ENCODE measurements around the gene F2R.

Gene F2R

DNA sequence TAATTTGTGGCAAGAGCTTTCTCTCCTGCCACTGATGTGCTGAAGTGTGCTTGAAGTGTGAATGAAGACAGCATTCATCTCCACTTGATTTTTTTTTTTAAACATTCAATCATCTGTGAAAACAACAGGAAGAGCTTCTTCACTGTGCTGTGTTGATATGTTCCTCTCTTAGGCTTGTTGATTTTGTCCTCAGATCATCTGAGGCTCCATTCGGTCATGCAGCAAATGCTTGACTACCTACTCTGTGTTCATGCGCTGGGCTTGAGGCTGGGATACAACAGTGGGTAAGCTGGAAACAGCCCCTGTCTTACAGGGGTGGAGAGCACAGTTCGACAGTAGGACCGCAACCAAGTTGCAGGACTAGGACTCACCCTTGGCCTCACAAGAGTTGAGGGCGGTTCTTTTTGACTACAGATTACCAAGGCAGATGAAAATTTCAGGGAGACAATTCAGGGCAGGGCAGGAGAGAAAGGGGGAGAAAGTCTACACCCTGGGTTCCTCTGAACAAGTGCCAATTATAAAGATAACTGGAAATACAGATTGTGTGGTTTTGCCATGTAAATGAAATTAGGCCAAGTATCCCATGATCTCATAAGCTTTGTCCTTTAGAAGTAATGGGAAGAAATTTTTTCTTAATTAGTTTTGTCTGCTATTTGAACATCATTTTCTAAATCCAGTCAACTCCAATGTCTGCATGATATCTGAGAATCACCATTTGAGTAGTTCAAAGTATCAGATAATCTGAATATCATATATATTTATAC, 31.0 kb upstream of the F2R start:
- TF ChIP-seq POLR2A (IDR thresholded peaks at IDR 0.05; ENCODE audit: low read length), result no peak
- TF ChIP-seq GATA1 (IDR thresholded peaks at IDR 0.05; ENCODE audit: low read depth, low read length), result no peak
- DNase-seq, result peak in 1 of 2 experiments; percentile 7

DNA sequence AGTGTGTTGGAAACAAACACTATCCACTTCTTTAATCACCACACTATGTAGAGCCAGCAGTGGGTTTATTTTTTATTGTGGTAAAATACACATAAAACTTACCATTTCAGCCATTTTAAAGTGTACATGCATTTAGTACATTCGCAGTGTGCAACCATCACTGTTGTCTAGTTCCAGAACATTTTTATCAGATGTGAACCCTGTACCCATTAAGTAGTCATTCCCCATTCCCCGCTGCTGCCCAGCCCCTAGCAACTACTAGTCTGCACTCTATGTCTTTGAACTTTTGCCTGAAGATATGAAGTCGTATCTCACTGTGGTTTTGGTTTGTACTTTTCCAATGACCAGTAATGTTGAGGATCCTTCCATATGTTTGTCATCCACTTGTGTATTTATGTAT, 30.2 kb upstream of the F2R start:
- no peak for TF ChIP-seq GATA1 (IDR thresholded peaks at IDR 0.05; ENCODE audit: low read depth, low read length)
- no peak for TF ChIP-seq POLR2A (IDR thresholded peaks at IDR 0.05; ENCODE audit: low read length)

GRCh38 chr5:76688212-76688611, 27.7 kb upstream of the F2R start:
- no peak for DNase-seq
- TF ChIP-seq GATA1 (IDR thresholded peaks at IDR 0.05; ENCODE audit: low read depth, low read length), result no peak
- no peak for TF ChIP-seq POLR2A (IDR thresholded peaks at IDR 0.05; ENCODE audit: low read length)

More for the DNA sequence above, 30.2 kb upstream of the F2R start:
- no peak for DNase-seq

GRCh38 chr5:76688836-76689235, 27.1 kb upstream of the F2R start:
- TF ChIP-seq GATA1 (IDR thresholded peaks at IDR 0.05; ENCODE audit: low read depth, low read length) (no peak), POLR2A (IDR thresholded peaks at IDR 0.05; ENCODE audit: low read length) (no peak)
- no peak for DNase-seq

DNA sequence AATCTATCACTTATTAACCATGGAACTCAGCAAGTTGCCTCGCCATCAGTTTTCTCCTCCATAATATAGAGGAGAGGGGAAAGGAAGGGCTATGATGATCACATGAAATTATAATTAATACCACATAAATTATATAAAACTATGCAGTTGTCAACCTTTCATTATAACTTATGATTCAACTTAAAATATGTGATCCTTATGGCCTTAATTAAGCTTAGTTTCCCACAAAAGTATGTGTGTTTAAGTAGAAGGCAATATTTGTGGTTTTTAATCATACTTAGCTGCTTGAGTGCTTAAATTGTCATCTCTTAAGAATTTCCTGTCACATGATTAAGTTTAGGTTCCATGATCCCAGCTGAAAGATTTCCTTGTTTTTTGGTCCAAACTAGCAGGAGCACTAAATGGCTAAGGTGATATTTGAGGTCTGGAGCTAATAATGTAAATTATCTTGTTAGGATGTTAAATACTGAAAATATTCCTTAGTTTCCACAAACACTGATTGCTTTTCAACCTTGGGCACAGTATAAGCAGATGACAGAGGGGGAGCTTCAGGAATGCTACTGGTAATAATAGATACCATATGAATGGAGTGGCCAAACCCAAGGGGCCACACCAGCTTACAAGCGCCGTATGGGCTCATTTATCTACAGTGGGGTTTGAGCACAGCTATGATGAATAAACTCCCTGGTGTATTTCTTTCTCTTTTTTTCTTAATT, 26.4 kb upstream of the F2R start:
- no peak for DNase-seq
- TF ChIP-seq GATA1 (IDR thresholded peaks at IDR 0.05; ENCODE audit: low read depth, low read length) (no peak), POLR2A (IDR thresholded peaks at IDR 0.05; ENCODE audit: low read length) (no peak)

GRCh38 chr5:76690037-76690679, 25.8 kb upstream of the F2R start:
- no peak for DNase-seq
- TF ChIP-seq GATA1 (IDR thresholded peaks at IDR 0.05; ENCODE audit: low read depth, low read length) (no peak), POLR2A (IDR thresholded peaks at IDR 0.05; ENCODE audit: low read length) (no peak)

DNA sequence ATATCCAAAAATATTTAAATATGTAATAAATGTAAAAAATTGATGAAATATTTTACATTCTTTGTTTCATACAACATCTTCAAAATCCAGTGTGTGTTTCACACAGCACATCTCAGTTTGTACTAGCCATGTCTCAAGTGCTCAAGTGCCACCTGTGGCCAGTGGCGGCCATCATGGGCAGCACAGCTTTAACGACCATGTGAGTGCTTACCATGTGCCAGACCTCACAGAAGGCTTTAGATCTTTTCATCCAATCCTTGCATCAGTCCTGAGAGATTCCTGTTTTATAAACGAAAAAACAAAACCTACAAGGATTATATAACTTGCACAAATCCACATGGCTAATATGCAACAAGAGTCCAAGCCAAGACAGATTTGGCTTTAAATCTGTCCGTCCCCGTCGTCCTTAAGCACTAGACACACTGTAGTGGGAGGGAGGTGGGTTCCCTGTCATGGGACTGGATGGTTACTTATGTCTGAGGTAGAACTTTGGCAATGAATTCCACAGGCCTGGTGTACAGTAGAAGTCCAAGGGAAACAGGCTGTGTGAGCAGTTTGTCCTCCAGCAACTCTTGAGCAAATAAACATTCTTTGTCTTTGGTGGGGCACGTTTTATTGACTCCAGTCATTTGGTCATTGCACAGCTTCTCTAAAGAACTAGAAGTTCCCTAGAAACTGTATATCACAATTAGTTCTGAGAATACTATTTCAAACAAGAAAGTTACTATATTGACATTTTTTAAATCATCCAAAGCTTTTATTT, 25.0 kb upstream of the F2R start:
- no peak for TF ChIP-seq GATA1 (IDR thresholded peaks at IDR 0.05; ENCODE audit: low read depth, low read length)
- no peak for TF ChIP-seq POLR2A (IDR thresholded peaks at IDR 0.05; ENCODE audit: low read length)
- no peak for DNase-seq

DNA sequence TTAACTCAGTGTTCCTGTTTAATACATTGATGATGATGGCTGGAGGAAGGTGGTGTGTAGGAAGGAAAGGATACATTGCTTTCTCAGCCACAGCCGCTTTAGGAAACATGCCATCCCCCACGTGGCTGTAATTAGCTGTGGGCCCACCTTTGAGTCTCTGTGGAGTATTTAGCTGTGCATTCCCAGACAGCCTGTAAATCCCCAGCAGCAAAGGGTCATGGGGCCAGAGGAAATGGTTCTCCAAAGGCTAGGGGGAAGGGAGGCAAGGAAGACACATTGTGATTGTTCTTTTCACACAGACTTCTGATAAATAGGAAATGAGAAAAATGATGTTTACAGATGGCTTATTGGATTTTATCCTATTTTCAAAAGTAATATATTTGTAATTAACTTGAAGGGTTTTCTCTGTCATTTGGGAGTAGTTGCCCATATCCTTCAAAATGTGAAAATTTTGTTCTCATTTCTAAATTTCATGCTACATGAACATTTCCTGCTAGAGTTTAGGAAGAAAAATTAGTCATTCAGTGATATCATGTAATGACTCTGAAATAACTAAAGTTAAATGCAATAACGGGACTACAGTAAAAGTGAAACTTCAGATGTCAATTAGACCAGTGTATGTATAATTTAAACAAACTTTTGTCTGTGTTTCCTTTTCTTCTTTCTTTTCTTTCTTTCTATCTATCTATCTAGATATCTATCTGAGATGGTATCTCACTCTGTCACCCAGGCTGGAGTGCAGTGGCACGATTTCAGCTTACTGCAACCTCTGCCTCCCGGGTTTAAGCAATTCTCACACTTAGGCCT, 24.3 kb upstream of the F2R start:
- no peak for TF ChIP-seq GATA1 (IDR thresholded peaks at IDR 0.05; ENCODE audit: low read depth, low read length)
- no peak for TF ChIP-seq POLR2A (IDR thresholded peaks at IDR 0.05; ENCODE audit: low read length)

GRCh38 chr5:76692274-76692540, 23.7 kb upstream of the F2R start:
- TF ChIP-seq GATA1 (IDR thresholded peaks at IDR 0.05; ENCODE audit: low read depth, low read length) (no peak), POLR2A (IDR thresholded peaks at IDR 0.05; ENCODE audit: low read length) (no peak)
- no peak for DNase-seq

More for the DNA sequence above, 24.3 kb upstream of the F2R start:
- no peak for DNase-seq

DNA sequence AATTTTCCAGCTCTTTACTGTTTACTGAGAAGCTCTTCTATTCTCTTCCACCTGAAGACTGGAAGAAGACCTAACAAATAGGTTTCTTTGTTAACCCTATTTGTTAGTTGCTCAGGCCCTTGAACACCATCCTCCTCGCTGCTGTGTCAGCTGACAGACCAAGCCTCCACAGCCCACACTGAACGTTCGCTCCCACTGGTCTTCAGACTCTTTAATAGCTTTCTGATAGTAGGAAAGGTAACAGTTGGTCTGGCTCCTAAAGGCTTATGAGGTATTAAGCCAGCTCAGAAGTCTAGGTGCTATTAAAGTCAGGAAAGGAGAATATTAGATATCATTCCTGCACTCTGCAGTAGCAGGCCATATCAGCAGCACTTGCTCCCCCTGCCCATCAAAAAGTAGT, 23.3 kb upstream of the F2R start:
- TF ChIP-seq POLR2A (IDR thresholded peaks at IDR 0.05; ENCODE audit: low read length) (no peak), GATA1 (IDR thresholded peaks at IDR 0.05; ENCODE audit: low read depth, low read length) (no peak)
- no peak for DNase-seq

GRCh38 chr5:76693141-76693540, 22.8 kb upstream of the F2R start:
- DNase-seq, result no peak
- no peak for TF ChIP-seq GATA1 (IDR thresholded peaks at IDR 0.05; ENCODE audit: low read depth, low read length)
- no peak for TF ChIP-seq POLR2A (IDR thresholded peaks at IDR 0.05; ENCODE audit: low read length)

GRCh38 chr5:76694317-76694716, 21.6 kb upstream of the F2R start:
- no peak for DNase-seq
- TF ChIP-seq POLR2A (IDR thresholded peaks at IDR 0.05; ENCODE audit: low read length), result no peak
- no peak for TF ChIP-seq GATA1 (IDR thresholded peaks at IDR 0.05; ENCODE audit: low read depth, low read length)

DNA sequence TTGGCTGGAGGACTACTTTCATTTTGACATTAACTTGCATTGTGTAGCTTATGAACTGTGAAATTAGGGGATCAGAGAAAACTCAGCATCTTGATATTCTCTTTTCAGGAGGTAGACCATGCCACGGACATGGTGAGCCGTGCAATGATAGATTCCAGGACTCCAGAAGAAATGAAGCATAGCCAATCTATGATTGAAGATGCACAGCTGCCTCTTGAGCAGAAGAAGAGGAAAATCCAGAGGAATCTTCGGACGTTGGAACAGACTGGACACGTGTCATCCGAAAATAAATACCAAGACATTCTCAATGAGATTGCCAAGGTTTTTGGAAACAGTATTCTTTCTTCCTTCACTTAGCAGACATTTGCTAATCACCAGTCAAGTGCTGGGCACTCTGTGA, 20.6 kb upstream of the F2R start:
- DNase-seq, result no peak

More for the DNA sequence above, 20.6 kb upstream of the F2R start:
- TF ChIP-seq GATA1 (IDR thresholded peaks at IDR 0.05; ENCODE audit: low read depth, low read length) (no peak), POLR2A (IDR thresholded peaks at IDR 0.05; ENCODE audit: low read length) (no peak)

All from erythroblast (primary cell).